ENCODE results near the gene NCF4.

The NCF4 gene

DNA sequence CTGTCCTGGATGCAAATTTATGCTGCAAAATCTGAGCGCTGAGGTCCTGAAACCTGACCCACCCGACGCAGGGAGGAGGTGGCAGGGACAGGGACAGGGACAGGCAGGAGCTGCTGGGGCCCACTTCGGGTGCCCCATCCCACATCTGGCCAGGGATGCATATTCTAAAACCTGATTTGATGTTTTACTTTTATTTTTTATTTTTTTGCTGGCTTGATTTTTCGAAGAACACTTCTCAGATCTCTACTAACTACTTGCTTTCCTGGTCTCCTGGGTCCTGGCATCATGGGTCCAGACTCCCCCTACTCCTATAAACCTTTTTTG is 43.3 kb upstream of the NCF4 start:
- TF ChIP-seq, protein P1, sequence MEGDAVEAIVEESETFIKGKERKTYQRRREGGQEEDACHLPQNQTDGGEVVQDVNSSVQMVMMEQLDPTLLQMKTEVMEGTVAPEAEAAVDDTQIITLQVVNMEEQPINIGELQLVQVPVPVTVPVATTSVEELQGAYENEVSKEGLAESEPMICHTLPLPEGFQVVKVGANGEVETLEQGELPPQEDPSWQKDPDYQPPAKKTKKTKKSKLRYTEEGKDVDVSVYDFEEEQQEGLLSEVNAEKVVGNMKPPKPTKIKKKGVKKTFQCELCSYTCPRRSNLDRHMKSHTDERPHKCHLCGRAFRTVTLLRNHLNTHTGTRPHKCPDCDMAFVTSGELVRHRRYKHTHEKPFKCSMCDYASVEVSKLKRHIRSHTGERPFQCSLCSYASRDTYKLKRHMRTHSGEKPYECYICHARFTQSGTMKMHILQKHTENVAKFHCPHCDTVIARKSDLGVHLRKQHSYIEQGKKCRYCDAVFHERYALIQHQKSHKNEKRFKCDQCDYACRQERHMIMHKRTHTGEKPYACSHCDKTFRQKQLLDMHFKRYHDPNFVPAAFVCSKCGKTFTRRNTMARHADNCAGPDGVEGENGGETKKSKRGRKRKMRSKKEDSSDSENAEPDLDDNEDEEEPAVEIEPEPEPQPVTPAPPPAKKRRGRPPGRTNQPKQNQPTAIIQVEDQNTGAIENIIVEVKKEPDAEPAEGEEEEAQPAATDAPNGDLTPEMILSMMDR (IDR thresholded peaks at IDR 0.05; ENCODE audit: insufficient read depth, low read depth, low read length, missing control alignments), result no peak
- H3K4me3 ChIP-seq (ENCODE audit: low read depth, low read length), result no peak overlapping the region
- DNase-seq (ENCODE audit: low read depth), result no peak

DNA sequence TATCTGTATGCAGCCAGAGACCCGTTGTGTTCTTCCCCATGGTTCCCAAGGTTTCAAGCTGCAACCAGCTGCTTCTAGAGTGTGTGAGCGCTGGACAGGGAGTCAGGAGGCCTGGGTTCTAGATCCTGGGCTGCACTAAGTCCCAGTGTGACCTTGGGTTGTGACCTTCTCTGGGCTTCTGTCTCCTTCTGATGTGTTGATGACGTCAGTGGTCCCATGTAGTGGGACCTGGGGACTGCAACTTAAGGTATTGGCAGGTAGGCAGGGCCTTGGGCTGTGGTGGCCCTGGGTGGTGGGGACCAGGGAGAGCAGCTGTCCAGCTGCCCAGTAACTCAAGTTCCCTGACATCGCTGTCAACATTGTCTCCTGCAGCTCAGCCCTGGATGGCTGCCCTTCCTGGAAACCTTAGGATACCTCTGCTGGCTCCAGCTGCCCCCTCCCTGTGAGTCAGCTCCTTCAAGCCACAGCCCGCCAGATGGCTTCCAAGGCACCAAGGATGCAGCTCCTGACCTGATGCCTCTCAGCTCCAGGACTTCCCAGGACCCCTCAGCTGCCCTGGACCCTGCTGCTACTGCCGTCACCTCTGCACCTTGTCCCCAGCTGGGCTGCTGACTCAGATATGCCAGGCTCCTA is 42.7 kb upstream of the NCF4 start:
- DNase-seq (ENCODE audit: low read depth), result no peak
- TF ChIP-seq, protein P1 (IDR thresholded peaks at IDR 0.05; ENCODE audit: insufficient read depth, low read depth, low read length, missing control alignments), result no peak
- H3K4me3 ChIP-seq (ENCODE audit: low read depth, low read length), result no peak overlapping the region

DNA sequence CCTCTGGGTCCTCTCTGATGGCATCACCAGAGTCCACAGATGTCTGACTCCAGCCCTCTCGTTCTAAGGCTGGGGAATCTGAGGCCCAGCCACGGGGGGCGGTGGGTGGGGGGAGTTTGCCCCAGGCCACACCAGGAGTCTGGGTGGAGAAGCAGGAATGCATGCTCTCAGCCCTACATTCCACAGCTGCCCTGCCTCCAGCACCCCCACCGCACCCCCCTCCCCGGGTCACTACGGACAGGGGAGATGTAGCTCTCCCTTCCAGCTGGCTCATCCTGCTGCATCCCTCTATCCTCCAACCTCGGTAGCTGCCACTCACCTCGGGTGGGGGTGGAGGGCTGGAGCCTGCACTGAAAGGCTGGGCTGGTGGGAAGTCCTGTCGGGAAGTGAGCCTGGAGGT is 41.7 kb upstream of the NCF4 start:
- TF ChIP-seq, protein P1 (IDR thresholded peaks at IDR 0.05; ENCODE audit: insufficient read depth, low read depth, low read length, missing control alignments), result no peak
- no peak overlapping the region for H3K4me3 ChIP-seq (ENCODE audit: low read depth, low read length)

DNA sequence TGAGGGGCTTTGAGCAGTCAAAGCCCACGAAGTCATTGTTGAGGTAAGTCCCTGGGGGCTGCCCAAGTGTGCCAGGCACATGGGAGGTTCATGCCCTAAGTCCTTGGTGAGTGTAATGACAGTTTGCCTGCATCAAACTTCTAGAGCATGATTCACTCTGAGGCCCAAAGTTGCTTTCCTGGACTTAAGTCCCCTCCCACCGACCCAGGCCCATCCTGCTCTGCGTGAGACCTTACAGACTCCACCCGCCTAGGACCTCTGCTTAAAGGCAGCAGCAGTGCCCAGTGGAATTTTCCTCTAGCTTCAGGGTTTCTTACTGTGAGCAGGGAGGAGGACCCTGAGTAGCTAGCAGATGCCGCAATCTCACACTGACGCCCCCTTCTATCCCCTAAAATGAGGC is 38.2 kb upstream of the NCF4 start:
- no peak overlapping the region for H3K4me3 ChIP-seq (ENCODE audit: low read depth, low read length)
- TF ChIP-seq, protein P1 (IDR thresholded peaks at IDR 0.05; ENCODE audit: insufficient read depth, low read depth, low read length, missing control alignments), result no peak
- DNase-seq (ENCODE audit: low read depth), result no peak

More for the DNA sequence above, 41.7 kb upstream of the NCF4 start:
- no peak for DNase-seq (ENCODE audit: low read depth)

DNA sequence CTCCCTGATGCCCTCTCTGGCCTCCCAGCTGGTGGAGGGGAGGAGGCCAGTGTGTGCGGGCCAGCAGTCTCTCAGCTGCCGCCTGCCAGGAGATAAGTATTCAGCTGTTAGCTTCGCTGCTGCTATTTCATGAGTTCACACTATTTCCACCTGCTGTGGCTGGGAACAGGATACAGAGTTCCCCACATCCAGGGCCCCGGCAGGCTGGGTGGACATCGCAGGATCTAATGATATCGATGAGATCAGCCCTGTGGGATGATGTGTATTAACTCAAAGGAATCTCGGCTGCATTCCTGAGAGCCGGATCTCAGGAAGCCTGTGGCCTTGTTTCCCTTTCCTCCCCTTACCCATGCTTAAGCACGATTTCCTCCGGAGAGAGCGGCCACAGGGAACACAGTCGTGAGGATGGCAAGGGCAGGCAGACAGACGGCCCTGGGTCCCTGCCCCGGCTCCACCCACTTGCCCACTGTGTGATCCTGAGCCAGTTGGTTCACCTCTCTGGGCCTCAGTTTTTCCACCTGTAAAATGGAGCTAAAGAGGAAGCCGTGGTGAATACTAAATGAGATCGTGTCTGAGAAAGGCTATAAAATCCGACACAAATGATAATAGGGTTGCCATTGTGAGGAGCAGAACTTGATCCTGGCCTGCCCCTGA is 37.5 kb upstream of the NCF4 start:
- TF ChIP-seq, protein P1 (IDR thresholded peaks at IDR 0.05; ENCODE audit: insufficient read depth, low read depth, low read length, missing control alignments), result no peak
- no peak for DNase-seq (ENCODE audit: low read depth)
- H3K4me3 ChIP-seq (ENCODE audit: low read depth, low read length), result no peak overlapping the region

DNA sequence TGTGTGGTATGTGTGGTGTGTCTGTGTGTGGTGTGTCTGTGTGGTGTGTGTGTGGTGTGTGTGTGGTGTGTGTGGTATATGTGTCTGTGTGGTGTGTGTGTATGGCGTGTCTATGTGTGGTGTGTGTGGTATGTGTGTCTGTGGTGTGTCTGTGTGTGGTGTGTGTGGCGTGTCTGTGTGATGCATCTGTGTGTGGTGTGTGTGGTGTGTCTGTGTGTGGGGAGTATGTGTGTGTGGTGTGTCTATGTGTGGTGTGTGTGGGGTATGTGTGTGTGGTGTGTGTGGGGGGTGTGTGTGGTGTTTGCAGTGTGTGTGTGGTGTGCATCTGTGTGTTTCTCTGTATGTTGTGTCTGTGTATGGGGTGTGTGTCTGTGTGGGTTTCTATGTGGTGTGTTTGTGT is 36.2 kb upstream of the NCF4 start:
- DNase-seq (ENCODE audit: low read depth), result no peak
- TF ChIP-seq, protein P1 (IDR thresholded peaks at IDR 0.05; ENCODE audit: insufficient read depth, low read depth, low read length, missing control alignments), result no peak
- H3K4me3 ChIP-seq (ENCODE audit: low read depth, low read length), result no peak overlapping the region

DNA sequence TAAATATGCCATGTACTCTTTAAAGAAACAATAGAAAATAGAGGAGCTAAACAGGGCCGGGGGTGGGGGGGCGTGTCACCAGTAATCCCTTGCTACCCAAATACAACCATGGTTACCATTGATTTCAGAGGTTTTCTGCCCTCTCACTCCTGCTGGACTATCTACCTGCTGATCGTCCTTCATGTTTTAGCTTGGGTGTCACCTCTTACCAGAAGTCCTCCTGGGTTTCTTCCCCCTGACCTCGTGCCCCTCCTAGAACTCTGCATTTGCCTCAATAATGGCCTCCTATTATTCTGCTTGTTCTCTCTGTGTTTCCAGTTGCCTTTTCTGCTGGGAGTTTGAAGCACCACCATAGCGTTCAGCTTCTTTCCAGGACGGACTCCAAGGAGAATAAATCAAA is 34.5 kb upstream of the NCF4 start:
- no peak for DNase-seq (ENCODE audit: low read depth)
- H3K4me3 ChIP-seq (ENCODE audit: low read depth, low read length), result no peak overlapping the region
- TF ChIP-seq, protein P1 (IDR thresholded peaks at IDR 0.05; ENCODE audit: insufficient read depth, low read depth, low read length, missing control alignments), result no peak
